ENCODE measurements around the gene SLC16A7. TPM values are rescaled to one million over a fixed set of nuclear protein-coding genes. Genes with fewer than 3 reads are reported as not detected.
A peak's percentile ranks its signal among the peaks of the same experiment; 100 is the strongest.

The SLC16A7 gene
- total RNA-seq, 1 donor from 2014 or later = 12.9 TPM

DNA sequence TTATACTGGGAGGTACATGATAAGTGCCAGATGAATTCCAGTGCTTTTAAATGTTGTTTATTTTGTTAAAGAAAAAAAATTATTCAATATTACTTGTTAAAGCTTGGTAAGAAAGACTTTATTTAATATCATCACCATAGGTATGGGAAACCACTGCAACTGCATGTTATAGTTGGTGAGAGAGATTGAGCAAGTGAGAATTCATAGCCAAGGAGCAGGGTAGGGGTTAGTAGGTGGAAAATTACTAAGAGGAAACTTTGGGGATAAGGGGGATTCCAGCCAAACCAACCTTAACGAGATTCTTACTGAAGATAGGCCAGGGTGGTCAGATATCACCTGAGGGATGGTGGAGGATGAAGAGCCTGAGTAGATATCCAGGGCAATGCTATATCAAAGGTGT, 38.4 kb downstream of the SLC16A7 start:
- Mint-ChIP-seq H3K27me3 (no peaks in the 10 kb centered on the region), H3K4me1 (ENCODE audit: unreplicated experiment) (peaks cover 9% of the 10 kb centered on the region), H3K9me3 (peaks cover 7% of the 10 kb centered on the region), H3K36me3 (peaks cover 5% of the 10 kb centered on the region), H3K27ac (no peak overlapping the region), H3K4me3 (no peak overlapping the region)
- no peak for DNase-seq (ENCODE audit: extremely low spot score, unreplicated experiment)
- TF ChIP-seq, protein P1, sequence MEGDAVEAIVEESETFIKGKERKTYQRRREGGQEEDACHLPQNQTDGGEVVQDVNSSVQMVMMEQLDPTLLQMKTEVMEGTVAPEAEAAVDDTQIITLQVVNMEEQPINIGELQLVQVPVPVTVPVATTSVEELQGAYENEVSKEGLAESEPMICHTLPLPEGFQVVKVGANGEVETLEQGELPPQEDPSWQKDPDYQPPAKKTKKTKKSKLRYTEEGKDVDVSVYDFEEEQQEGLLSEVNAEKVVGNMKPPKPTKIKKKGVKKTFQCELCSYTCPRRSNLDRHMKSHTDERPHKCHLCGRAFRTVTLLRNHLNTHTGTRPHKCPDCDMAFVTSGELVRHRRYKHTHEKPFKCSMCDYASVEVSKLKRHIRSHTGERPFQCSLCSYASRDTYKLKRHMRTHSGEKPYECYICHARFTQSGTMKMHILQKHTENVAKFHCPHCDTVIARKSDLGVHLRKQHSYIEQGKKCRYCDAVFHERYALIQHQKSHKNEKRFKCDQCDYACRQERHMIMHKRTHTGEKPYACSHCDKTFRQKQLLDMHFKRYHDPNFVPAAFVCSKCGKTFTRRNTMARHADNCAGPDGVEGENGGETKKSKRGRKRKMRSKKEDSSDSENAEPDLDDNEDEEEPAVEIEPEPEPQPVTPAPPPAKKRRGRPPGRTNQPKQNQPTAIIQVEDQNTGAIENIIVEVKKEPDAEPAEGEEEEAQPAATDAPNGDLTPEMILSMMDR (conservative IDR thresholded peaks at IDR 0.05) = no peak

DNA sequence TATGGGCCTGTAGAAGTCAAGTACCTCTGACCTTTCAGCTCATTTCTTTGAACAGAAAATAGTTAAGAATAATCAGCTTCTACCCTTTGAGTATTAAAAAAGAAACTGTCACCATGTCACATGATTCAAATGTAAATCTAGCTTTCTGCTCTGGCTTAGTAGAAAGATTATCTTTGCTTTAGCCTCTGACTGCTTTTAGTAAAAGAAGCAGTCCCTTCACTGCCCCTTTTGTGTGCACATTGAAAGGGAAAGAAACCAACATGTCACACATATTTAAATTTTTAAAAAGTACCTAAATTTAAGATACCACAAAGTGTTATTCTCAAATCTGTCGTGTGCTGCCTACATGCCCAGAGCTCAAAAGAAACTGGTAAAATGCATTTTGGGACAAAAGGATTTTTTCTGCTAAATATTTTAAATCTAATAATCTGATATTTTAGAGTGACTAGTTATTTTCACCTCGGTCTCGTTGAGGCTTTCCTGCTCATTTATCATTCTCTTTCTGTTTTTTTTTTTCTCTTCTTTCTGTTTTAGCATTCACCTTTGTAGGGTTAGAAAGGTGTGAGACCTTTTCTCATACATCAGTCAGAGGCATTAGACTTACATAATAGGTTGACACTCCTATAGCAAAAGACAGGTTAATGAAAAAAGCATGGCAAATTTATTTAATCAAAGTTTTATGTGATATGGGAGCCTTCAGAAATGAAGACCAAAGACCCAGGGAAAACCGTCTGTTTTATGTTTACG, 41.3 kb downstream of the SLC16A7 start:
- Mint-ChIP-seq H3K4me1 (ENCODE audit: unreplicated experiment) (peaks cover 9% of the 10 kb centered on the region), H3K36me3 (peaks cover 5% of the 10 kb centered on the region), H3K27ac (peak overlapping the region; percentile 73)

DNA sequence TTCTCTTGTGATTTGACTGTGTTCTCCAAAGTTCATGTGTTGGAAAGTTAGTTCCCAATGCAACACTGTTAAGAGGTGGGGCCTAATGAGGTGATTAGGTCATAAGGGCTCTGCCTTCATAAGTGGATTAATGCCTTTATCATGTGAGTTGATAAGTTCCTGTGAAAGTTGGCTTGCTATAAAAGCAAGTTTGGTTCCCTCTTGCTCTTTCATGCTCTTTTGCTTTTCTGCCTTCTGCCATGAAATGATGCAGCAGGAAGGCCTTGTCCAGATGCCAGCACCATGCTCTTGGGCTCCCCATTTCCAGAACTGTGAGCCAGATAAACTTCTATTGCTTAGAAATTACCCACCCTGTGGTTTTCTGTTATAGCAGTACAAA, 41.9 kb downstream of the SLC16A7 start:
- Mint-ChIP-seq H3K36me3 (peaks cover 5% of the 10 kb centered on the region), H3K9me3 (peaks cover 7% of the 10 kb centered on the region), H3K27me3 (no peaks in the 10 kb centered on the region), H3K4me3 (no peak overlapping the region), H3K4me1 (ENCODE audit: unreplicated experiment) (peaks cover 9% of the 10 kb centered on the region), H3K27ac (peak overlapping the region; percentile 73)
- DNase-seq (ENCODE audit: extremely low spot score, unreplicated experiment) = no peak
- TF ChIP-seq, protein P1 (conservative IDR thresholded peaks at IDR 0.05) = no peak

More for the DNA sequence above, 41.3 kb downstream of the SLC16A7 start:
- TF ChIP-seq, protein P1 (conservative IDR thresholded peaks at IDR 0.05) = no peak
- no peak for DNase-seq (ENCODE audit: extremely low spot score, unreplicated experiment)
- Mint-ChIP-seq H3K4me3 (no peak overlapping the region), H3K27me3 (no peaks in the 10 kb centered on the region), H3K9me3 (peaks cover 7% of the 10 kb centered on the region)

DNA sequence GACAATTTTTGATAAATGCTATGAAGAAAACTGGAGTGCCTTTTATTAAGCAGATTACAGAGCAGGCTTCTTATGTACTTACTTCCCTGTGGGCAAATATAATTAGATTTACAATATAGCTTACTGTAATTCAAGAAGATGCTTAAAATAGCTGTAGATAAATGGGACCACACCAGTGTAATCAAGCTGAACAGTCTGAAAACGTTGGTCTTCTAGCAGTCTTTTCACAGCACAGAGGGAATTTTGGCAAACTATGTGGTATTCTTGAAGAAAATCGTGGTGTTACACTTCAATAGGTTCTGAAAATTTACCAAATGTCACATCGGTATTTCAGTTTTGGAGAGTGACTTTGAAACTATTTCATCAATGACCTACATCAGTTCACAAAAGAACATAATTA, 47.7 kb downstream of the SLC16A7 start:
- Mint-ChIP-seq H3K9me3 (peaks cover 11% of the 10 kb centered on the region), H3K4me3 (no peak overlapping the region), H3K4me1 (ENCODE audit: unreplicated experiment) (no peaks in the 10 kb centered on the region), H3K27me3 (no peaks in the 10 kb centered on the region), H3K27ac (no peak overlapping the region), H3K36me3 (peaks cover 5% of the 10 kb centered on the region)
- DNase-seq (ENCODE audit: extremely low spot score, unreplicated experiment) = no peak
- TF ChIP-seq, protein P1 (conservative IDR thresholded peaks at IDR 0.05) = no peak

DNA sequence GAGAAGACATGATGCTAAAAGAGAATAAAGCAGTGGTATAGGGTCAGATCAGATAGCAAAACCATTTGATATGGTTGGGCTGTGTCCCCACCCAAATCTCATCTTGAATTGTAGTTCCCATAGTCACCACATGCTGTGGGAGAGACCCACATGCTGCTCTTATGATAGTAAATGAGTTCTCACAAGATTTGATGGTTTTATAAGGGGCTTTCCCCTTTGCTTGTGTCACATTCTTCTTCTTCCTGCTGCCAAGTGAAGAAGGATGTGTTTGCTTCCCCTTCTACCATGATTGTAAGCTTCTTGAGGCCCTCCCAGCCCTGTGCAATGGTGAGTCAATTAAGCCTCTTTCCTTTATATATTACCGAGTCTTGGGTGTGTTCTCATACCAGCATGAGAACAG, 49.4 kb downstream of the SLC16A7 start:
- Mint-ChIP-seq H3K27ac (no peak overlapping the region), H3K36me3 (peaks cover 5% of the 10 kb centered on the region), H3K4me3 (no peak overlapping the region), H3K27me3 (no peaks in the 10 kb centered on the region), H3K9me3 (peaks cover 11% of the 10 kb centered on the region), H3K4me1 (ENCODE audit: unreplicated experiment) (peaks cover 1% of the 10 kb centered on the region)
- TF ChIP-seq, protein P1 (conservative IDR thresholded peaks at IDR 0.05) = peak; percentile 27
- no peak for DNase-seq (ENCODE audit: extremely low spot score, unreplicated experiment)

Data from type B pancreatic cell (in vitro differentiated cells).